Pancreas (tissue), 10 donors: ENCODE results near the gene EXOC5. TPM values are rescaled to one million over a fixed set of nuclear protein-coding genes. Genes with fewer than 3 reads are reported as not detected.

Experiments
- ATAC-seq, 4 donors: fragments of 200-7000 bp; cut with Tn5 transposase; one replicate each; pipeline versions ENCODE4 v1.8.0 to v1.9.1; 2020; ENCODE audit warnings: mild to moderate bottlenecking in 4 of 4, moderate library complexity in 4 of 4
- DNase-seq, 6 donors: peaks; one replicate each; pipeline ENCODE4 v3.0.0-alpha.2; 2020
- FAIRE-seq: peaks from 2 replicates; lab custom pipeline; 2012; peaks lifted over from hg19 to GRCh38; lab: Jason Lieb, UNC
- H3K27ac ChIP-seq, 4 donors: fragments of 200-600 bp; sonication (generic); 1 replicate in 3 of 4; 2 replicates in 1 of 4; pipeline versions ENCODE4 v1.5.0 to v1.8.0; 2020
- H3K27me3 ChIP-seq, 4 donors: fragments of 200-600 bp; one replicate each; pipeline ENCODE4 v1.8.0; 2021
- H3K36me3 ChIP-seq, 3 donors: fragments of 200-600 bp; sonication (generic) in 1 of 3; one replicate each; pipeline versions ENCODE4 v1.5.0 to v1.8.0; 2020 to 2021
- H3K4me1 ChIP-seq, 3 donors: fragments of 200-600 bp; one replicate each; pipeline ENCODE4 v1.8.0; 2021
- H3K4me3 ChIP-seq, 4 donors: fragments of 200-600 bp; sonication (generic) in 2 of 4; one replicate each; pipeline versions ENCODE4 v1.5.0 to v1.8.0; 2020 to 2021
- H3K9me3 ChIP-seq, 4 donors: fragments of 200-600 bp; one replicate each; pipeline ENCODE4 v1.8.0; 2021
- WGBS, 2 donors: extraction: QIAGEN DNeasy Blood & Tissue Kit; methylation state at CpG; one replicate each; pipeline ENCODE4 v1.1.7; 2013; 5-methylcytosine and 5-hydroxymethylcytosine counted together
- intact Hi-C, 3 donors: fragments of 100-400 bp; cut with DNase I; formaldehyde crosslinking; loops; one replicate each; pipeline versions ENCODE4 v1.11.1 to v1.14.2; 2022
- polyA plus RNA-seq, 2 donors: library from polyadenylated mRNA; stranded (reverse); fragments of 200-250 nt; gene quantifications; one replicate each; pipeline ENCODE4 v1.2.3, GENCODE V29; 2013
- total RNA-seq, 6 donors: library from RNA; stranded (reverse); fragmentation: NEBNext Ultra II Directional in 4 of 6; extraction: Animal tissue kit (Norgen Biotek cat#: 25700) in 4 of 6; gene quantifications; one replicate each; pipeline versions ENCODE4 v1.2.1 to v1.2.4, GENCODE V29; 2021 to 2023
- TF ChIP-seq, protein P1 (sequence below), 4 donors: fragments of 200-600 bp; sonication (generic) in 3 of 4; IDR thresholded peaks; one replicate each; pipeline versions ENCODE4 v1.5.0 to v1.8.0; 2021; ENCODE audit warnings: antibody characterized with exemption in 4 of 4
- donor health status: healthy with polysubstance abuse.
- donor health status: DM: no; HTN: no; CAD: no; lungs with moderate emphysema.
- donor health status: DM: no; HTN: no; CAD: no.
- donor health status: control.
- donor health status: control.
- donor health status: Bipolar disorder and iron deficiency.
- donor health status: DM: yes; HTN: yes; CAD: no.
- donor health status: DM: no; HTN: no; CAD: no.
- donor health status: DM: no; HTN: no; CAD: no.
- donor health status: DM: yes; HTN: yes; CAD: no.

EXOC5 gene, protein sequence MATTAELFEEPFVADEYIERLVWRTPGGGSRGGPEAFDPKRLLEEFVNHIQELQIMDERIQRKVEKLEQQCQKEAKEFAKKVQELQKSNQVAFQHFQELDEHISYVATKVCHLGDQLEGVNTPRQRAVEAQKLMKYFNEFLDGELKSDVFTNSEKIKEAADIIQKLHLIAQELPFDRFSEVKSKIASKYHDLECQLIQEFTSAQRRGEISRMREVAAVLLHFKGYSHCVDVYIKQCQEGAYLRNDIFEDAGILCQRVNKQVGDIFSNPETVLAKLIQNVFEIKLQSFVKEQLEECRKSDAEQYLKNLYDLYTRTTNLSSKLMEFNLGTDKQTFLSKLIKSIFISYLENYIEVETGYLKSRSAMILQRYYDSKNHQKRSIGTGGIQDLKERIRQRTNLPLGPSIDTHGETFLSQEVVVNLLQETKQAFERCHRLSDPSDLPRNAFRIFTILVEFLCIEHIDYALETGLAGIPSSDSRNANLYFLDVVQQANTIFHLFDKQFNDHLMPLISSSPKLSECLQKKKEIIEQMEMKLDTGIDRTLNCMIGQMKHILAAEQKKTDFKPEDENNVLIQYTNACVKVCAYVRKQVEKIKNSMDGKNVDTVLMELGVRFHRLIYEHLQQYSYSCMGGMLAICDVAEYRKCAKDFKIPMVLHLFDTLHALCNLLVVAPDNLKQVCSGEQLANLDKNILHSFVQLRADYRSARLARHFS
- 10 to 100 TPM; 15.0 to 32.4 (median 21.3) TPM for total RNA-seq
- polyA plus RNA-seq: 1 to 10 TPM; 3.0 to 8.2 TPM

DNA sequence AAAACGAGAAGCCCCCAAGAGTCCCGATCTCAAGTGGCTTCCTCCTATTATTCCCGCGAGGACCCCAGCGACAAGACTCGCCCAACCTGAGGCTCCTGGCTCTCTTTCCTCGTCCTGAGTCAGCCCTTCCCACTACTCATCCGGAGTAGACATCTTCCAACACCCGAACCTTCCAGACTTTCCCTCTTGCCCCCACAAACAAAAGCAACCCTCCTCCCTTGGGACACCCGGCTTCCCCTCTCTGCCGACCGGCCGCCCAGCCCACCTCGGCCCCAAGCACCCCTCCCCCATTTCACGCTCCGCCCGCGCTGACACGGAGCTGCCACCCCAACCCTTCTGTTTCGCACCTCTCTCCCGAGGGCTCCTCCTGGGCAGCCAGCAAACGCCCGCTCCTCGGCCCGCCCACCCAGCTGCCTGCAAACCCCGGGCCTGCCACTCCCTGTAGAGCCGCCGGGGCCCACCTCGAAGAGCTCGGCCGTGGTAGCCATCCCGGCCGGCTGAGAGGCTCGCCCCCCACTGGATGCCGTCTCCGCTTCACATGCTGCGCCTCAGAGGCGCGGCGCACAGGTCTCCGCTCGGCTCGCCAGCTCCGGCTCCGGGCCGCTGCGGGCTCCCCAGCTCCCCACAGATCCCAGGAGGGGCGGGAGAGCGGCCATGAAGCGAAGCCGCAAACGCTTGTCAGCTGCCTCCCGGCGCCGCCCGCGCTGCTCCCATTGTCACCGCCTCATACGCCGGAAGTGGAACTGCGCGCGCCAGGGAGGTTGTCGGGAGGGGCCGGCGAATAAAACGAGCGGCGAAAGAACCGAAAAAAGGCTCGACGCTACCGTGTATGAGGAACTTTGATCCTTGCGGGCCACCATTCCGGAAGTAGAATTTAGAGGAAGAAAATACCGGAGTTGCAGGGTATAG, at the start of gene EXOC5, which contains the start of gene AP5M1:
Gene EXOC5 (minus strand): TSS at position 745 of the 909 bp plus-strand sequence. CDS start 257 bp downstream, at position 488.
Gene AP5M1 (plus strand): TSS at position 811 of the 909 bp plus-strand sequence. CDS start 344 bp downstream, outside the sequence.
- H3K27ac ChIP-seq: peak within 1 kb of the TSS; percentile 81 to 94 (median 88)
- H3K4me1 ChIP-seq: peaks cover 14 to 32% (median 27%) of the 10 kb centered on the region in 3 donors
- FAIRE-seq (peak; percentile 80), DNase-seq (peak; percentile 87 to 94 (median 92)), ATAC-seq (peak; percentile 92 to 97 (median 95))
- intact Hi-C loops: no loop called here
- no peaks in the 10 kb centered on the region for H3K9me3 ChIP-seq
- peak within 1 kb of the TSS; percentile 75 to 89 (median 84) for H3K4me3 ChIP-seq
- H3K36me3 ChIP-seq: no peaks in the 10 kb centered on the region
- no peaks in the 10 kb centered on the region for H3K27me3 ChIP-seq
- TF ChIP-seq, protein P1, sequence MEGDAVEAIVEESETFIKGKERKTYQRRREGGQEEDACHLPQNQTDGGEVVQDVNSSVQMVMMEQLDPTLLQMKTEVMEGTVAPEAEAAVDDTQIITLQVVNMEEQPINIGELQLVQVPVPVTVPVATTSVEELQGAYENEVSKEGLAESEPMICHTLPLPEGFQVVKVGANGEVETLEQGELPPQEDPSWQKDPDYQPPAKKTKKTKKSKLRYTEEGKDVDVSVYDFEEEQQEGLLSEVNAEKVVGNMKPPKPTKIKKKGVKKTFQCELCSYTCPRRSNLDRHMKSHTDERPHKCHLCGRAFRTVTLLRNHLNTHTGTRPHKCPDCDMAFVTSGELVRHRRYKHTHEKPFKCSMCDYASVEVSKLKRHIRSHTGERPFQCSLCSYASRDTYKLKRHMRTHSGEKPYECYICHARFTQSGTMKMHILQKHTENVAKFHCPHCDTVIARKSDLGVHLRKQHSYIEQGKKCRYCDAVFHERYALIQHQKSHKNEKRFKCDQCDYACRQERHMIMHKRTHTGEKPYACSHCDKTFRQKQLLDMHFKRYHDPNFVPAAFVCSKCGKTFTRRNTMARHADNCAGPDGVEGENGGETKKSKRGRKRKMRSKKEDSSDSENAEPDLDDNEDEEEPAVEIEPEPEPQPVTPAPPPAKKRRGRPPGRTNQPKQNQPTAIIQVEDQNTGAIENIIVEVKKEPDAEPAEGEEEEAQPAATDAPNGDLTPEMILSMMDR (IDR thresholded peaks at IDR 0.05): no peak
- 0% methylated on average over 60 to 76 of the region's 76 CpGs for WGBS, 2 donors

DNA sequence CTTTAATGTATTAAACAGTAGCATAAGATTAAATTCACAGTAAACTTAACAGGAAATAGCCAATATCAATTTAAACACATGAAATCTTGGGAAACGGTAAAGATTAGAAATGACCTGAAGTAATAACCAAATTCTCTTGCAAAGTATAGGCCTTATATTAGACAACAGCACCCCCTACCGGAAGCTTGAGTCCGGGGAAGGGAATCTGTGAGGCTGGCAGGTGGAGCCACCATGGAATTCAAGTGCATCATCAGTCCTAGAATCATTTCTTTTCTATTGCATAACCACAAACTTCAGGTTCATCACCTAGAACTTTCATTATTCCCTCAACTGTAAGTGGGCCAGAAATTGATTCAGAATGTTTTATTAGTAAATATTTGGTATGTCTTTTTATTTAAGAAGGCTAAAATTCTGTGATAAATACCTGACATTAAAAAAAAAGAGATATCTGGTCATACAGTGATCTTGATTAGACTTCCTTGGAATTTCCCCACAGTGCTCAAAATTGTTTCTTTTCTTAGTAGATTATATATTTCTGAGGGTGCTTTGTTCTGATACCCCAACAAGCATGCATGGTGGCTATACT, 48.6 kb upstream of the EXOC5 start:
- TF ChIP-seq, protein P1 (IDR thresholded peaks at IDR 0.05): peak; percentile 74 to 87 (median 82)
- Histone ChIP-seq H3K36me3 (no peaks in the 10 kb centered on the region), H3K27me3 (no peaks in the 10 kb centered on the region), H3K4me3 (no peak overlapping the region), H3K27ac (no peak overlapping the region), H3K9me3 (no peaks in the 10 kb centered on the region), H3K4me1 (no peaks in the 10 kb centered on the region)
- 1% methylated on average over 3 of the region's 3 CpGs for WGBS, 2 donors
- peak; percentile 48 to 90 (median 89) for ATAC-seq
- intact Hi-C loops: loop anchor here in 1 of 3 donors (10.0 kb wide), 1 partner anchor 823 kb away; no protein-coding TSS in a partner anchor
- FAIRE-seq: peak; percentile 93
- DNase-seq: peak; percentile 56 to 77 (median 67)

DNA sequence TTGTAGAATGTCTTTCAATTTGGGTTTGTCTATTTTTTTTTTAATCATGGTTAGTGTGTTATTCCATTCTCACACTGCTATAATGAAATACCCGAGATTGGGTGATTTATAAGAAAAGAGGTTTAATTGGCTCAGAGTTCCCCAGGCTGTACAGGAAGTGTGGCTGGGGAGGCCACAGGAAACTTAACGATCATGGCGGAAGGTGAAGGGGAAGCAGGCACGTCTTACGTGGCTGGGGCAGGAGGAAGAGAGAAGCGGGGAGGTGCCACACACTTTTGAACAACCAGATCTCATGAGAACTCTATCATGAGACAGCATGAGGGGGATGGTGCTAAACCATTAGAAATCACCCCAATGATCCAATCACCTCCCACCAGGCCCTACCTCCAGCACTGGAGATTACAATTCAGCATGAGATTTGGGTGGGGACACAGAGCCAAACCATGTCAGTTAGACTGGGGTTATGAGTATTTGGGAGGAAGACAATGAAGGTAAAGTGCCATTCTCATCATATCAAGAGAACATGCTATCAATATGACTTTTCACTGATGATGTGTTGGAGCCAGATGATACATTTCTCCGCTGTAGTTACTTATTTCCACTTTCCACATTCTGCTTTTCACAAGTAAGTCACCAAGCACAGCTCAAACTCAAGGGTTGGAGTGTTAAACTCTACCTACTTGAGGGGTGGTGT, 45.8 kb upstream of the EXOC5 start:
- ATAC-seq (no peak), FAIRE-seq (no peak), DNase-seq (no peak)
- Histone ChIP-seq H3K27me3 (no peaks in the 10 kb centered on the region), H3K9me3 (no peaks in the 10 kb centered on the region), H3K4me3 (no peak overlapping the region), H3K4me1 (no peaks in the 10 kb centered on the region), H3K27ac (no peak overlapping the region), H3K36me3 (no peaks in the 10 kb centered on the region)
- intact Hi-C loops: loop anchor here in 1 of 3 donors (10.0 kb wide), 1 partner anchor 820 kb away; no protein-coding TSS in a partner anchor
- 69 to 70% methylated on average over 7 of the region's 7 CpGs for WGBS, 2 donors
- TF ChIP-seq, protein P1 (IDR thresholded peaks at IDR 0.05): no peak

DNA sequence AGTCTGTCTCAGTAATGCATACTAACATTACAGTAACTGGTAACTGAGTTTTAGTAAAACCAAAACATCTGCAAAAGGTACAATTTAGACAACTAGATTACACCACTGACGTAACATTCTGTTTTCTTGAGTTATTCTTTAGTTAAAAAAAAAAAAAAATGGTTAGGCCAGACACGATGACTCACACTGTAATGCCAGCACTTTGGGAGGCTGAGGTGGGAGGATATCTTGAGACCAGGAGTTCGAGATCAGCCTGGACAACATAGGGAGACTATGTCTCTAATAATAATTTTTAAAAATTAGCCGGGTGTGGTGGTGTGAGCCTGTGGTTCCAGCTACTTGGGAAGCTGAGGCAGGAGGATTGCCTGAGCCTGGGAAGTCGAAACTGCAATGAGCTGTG, 34.2 kb upstream of the EXOC5 start:
- H3K27me3 ChIP-seq: peaks cover 0 to 18% (median 0%) of the 10 kb centered on the region in 4 donors
- H3K4me1 ChIP-seq: no peaks in the 10 kb centered on the region
- H3K36me3 ChIP-seq: no peaks in the 10 kb centered on the region
- WGBS, 2 donors: 62 to 81% methylated on average over 5 of the region's 5 CpGs
- TF ChIP-seq, protein P1 (IDR thresholded peaks at IDR 0.05): no peak
- no peak overlapping the region for H3K4me3 ChIP-seq
- intact Hi-C loops: no loop called here
- no peak overlapping the region for H3K27ac ChIP-seq
- DNase-seq (no peak), FAIRE-seq (no peak), ATAC-seq (no peak)
- no peaks in the 10 kb centered on the region for H3K9me3 ChIP-seq
